HPDE6-E6E7 (cell line): Measurements from ENCODE around the gene LTBP1.

Source experiments
- DNase-seq: peaks from one replicate; pipeline ENCODE4 v3.0.0; 2011; ENCODE audit warnings: missing footprints; ENCODE audit errors: extremely low spot score

LTBP1 gene

DNA sequence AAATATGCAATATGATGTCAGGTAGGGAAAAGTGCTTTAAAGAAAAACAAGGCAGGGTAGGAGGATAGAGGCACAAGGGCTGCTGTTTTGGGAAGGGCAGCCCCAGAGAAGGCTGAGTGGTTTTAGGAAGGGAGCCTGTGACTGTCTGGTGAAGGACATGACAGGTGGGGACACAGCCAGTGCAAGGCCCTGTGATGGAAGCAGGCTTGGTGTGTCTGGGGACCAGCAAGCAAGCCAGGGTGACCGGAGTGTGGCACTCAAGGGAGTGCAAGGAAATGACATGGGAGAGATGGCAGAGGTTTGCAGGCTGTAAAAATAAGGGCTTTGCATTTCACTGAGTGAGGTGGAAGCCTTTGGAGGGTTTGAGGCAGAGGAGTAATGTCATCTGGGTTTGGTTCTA is 62.0 kb downstream of the LTBP1 start:
- no peak for DNase-seq

DNA sequence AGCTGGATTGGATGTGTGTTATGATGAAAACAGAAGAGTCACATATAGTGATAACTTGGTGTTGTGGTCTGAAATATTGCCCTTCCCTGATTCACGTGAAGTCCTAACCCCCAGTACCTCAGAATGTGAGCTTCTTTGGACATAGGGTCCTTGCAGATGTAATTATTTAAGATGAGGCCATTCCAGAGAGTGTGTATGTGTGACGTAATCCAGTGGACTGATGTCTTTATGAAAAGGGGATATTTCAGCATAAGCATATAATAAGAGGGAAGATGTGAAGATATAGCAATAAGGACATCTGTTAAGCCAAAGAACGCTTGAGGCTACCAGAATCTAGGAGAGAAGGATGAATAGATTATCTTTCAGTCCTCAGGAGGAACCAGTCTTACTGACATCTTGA is 62.5 kb downstream of the LTBP1 start:
- no peak for DNase-seq

GRCh38 chr2:33011373-33011772 is 64.6 kb downstream of the LTBP1 start:
- DNase-seq: no peak

GRCh38 chr2:33011941-33012340 is 65.2 kb downstream of the LTBP1 start:
- DNase-seq: no peak

DNA sequence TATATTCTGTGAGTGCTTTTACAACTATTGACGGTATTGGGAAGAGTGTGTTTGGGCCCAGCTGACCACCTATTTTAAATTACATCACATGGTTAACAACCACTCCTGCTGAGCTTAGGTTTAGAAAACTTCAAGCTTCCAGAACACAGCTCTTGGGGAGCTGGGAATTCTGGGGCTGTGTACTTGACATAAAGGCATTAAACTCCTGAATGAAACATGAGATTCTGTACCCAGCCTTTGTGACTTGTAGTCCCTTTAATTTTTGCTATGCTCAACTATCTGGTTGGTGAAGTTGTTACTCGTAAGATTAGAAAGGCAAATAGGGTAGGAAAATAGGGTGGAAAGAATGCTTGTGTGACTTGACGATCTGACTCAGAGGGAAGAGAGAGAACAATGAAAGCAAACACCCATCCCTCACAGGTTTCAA is 66.9 kb downstream of the LTBP1 start:
- peak; percentile 11 for DNase-seq

GRCh38 chr2:33014268-33014667 is 67.5 kb downstream of the LTBP1 start:
- DNase-seq: peak; percentile 35

DNA sequence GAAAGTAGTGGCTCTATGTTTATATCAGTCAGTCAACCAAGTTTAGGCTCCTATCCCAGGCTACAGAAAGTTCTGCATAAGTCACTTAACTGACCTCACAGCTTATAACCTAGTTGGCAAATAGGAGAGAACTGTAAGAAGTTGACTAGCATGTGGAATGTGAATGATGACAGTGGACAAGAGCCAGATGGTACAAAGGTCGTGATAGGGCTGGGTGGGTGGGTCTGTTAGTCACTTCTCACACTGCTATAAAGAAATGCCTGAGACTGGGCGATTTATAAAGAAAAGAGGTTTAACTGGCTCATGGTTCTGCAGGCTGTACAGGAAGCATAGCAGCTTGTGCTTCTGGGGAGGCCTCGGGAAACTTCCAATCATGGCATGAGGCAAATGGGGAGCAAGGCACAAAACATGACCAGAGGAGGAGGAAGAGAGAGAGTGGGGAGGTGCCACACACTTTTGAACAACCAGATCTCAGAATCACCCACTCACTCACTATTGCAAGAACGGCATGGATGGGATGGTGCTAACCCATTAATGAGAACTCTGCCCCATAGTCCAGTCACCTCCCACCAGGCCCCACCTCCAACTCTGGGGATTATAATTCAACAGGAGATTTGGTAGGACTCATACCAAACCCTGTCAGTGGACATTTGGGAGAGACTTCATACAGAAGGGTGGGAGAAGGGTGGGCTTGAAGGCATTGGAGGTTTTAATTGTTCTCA is 68.8 kb downstream of the LTBP1 start:
- DNase-seq: no peak

- no peak for DNase-seq
Observed at GRCh38 chr2:33018271-33018670, 71.5 kb downstream of the LTBP1 start.

- no peak for DNase-seq
Observed at GRCh38 chr2:33019796-33020195, 73.0 kb downstream of the LTBP1 start.

DNA sequence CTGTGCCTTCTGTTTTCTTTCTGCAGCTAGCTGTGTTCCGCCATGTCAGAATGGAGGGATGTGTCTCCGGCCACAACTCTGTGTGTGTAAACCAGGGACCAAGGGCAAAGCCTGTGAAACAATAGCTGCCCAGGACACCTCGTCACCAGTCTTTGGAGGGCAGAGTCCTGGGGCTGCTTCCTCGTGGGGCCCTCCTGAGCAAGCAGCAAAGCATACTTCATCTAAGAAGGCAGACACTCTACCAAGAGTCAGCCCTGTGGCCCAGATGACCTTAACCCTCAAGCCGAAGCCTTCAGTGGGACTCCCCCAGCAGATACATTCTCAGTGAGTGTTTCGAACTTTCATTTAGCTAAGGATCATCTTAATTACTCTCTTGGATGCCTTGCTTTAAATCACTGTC is 74.1 kb downstream of the LTBP1 start:
- no peak for DNase-seq

DNA sequence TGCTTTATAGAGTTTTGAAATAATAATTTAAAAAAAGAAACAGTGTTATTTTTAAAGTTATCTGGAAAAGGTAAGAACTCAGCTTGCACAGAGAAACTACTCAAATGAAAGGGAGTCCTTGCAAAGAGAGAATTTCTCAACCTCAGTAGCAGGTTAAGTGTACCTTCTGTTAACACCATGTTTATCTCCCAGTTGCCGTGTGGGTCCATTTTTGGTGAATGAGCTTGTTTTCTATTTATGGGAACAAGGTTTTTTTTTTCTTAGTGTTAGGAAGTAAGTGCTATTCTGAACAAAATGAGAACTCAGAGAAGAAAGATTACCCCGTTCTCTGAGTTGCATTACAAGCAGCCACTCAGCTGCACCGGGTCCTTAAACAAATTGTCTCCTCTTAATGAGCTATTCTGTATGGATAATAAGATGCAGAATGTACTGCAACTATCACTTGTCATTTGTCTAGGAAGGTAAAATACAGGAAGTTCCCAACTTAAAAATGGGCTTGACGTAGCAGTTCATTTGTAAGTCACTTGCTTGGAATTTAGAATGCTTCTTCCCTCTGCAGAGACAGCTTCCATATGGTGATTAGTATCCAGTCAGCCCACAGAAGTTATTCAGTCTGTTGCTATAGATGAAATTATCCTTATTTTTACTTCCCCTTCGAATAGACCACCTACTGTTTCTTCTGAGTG is 74.9 kb downstream of the LTBP1 start:
- no peak for DNase-seq

- no peak for DNase-seq
Observed at GRCh38 chr2:33022395-33022985, 75.7 kb downstream of the LTBP1 start.

- peak; percentile 45 for DNase-seq
Observed at GRCh38 chr2:33022989-33023727, 76.4 kb downstream of the LTBP1 start.

- DNase-seq: no peak
Observed at GRCh38 chr2:33023728-33024500, 77.2 kb downstream of the LTBP1 start.

GRCh38 chr2:33024758-33025157 is 78.0 kb downstream of the LTBP1 start:
- no peak for DNase-seq

GRCh38 chr2:33029459-33029858 is 82.7 kb downstream of the LTBP1 start:
- DNase-seq: no peak

DNA sequence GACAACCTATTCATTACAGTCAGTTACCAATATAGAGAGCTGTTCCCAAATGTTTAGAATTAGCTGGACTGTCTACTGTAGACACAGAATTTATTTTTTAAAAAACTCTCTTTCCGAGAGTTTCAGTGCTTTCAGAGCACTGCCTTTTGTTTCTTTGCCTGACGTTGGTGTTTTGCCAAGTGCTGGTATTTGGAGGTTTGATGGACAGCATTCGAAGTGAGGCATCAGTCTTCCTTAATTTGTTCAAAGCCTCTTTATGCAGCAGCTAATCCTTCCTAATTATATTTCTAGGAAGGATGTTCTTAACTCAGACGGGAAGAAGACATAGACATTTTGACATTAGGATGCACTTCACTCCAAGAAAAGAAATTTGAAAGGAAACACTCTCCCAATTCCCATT is 83.2 kb downstream of the LTBP1 start:
- no peak for DNase-seq

GRCh38 chr2:33030326-33030725 is 83.6 kb downstream of the LTBP1 start:
- no peak for DNase-seq

DNA sequence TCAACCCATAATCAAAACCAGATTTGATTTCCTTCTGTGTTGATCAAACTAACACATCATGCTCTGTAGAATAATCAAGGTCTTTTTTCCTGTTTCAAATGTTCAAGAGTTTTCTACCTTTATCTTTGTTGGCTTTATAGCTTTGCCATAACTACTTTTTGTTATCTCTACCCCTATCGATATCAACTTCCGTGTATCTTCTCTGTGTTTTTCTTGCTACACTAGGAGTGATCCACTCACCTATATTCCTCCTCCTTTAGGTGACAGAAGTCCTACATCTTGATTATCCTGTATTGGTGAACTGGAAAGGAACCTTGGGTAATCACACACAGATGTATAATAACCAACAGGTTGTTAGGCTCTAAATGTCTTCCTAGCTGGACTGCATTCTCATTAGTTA is 85.5 kb downstream of the LTBP1 start:
- DNase-seq: no peak

DNA sequence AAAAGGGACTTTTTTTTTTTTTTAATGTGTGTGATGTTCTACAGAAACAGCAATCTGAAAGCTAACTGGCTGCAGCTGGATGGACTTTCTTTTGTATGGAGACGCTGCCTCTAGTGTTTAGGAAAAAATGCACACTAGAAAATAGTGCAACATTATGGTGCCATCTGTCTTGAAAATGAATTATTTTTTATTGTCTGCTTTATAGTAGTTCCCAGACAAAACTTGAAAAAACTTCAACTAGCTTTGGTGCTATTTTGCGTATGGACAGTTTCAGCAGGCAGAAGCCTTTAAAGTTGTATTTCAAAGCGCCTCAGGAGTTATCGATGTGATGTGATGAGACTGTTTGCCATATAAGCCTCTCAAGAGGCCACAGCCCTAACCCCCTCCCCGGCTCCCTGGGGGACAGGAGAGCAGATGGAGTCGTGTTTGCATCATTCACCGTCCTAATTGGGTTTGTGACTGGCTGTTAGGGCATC is 86.9 kb downstream of the LTBP1 start:
- DNase-seq: peak; percentile 31

DNA sequence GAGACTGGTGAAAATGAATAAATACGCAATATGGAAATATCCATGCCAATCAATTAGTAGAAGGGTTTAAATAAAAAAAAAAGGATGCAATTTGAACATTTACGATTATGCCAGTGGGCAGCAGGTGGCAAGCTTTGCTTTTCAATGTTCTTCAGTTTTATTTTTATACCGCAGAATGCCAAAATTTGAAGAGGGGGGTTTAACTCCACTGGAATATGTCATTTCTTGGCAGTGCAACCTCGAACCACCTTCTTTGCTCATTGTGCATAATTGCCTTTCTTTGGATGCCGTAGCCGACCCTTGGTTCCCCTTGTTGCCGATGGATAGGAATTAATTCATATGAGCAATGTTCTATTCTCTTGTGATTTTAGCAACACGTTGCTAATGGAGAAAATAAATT is 88.0 kb downstream of the LTBP1 start:
- DNase-seq: no peak

DNA sequence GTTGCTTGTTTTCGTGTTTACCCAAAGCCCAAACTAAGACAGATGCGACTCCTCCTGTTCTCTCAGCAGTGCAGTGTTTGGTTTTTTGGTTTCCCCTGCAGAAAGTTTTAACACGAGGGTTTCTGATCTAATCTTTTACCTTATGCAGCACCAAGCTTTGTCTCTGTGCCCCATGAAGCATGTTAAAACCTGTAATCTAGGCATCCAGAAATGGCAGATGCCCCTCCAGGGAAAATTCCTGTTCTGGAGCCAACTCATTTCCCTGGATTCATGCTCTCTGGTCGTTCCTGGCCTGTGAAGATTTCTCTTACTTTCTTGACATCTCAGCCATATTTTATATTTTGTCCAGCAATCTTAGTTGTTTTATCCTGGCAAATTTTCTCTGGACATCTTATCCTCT is 91.5 kb downstream of the LTBP1 start:
- DNase-seq: no peak
